Gastroesophageal sphincter (tissue), 4 donors: ENCODE measurements around the gene ZNF764. TPM values are rescaled to one million over a fixed set of nuclear protein-coding genes. Genes with fewer than 3 reads are reported as not detected.
"Not testable (repeated sequence)": the region's sequence is repeated elsewhere in the genome, so short reads cannot be mapped to it uniquely, and the experiment has no call there.

Experiments used
- ATAC-seq: fragments of 150-250 bp; one replicate; pipeline ENCODE4 v1.9.1; 2016; ENCODE audit warnings: mild to moderate bottlenecking, moderate library complexity
- H3K27ac ChIP-seq, 4 donors: fragments of 200-600 bp; sonication (generic) in 3 of 4; 1 replicate in 3 of 4; 2 replicates in 1 of 4; pipeline ENCODE4 v1.5.1; 2016 to 2019
- H3K27me3 ChIP-seq: fragments of 200-600 bp; sonication (generic); one replicate; pipeline ENCODE4 v1.5.1; 2019
- H3K36me3 ChIP-seq, 2 donors: fragments of 200-600 bp; sonication (generic); one replicate each; pipeline ENCODE4 v1.5.1; 2019; ENCODE audit warnings: control low read depth in 1 of 2
- H3K4me1 ChIP-seq, 3 donors: fragments of 200-600 bp; sonication (generic); 1 replicate in 2 of 3; 2 replicates in 1 of 3; pipeline ENCODE4 v1.5.1; 2016 to 2019; ENCODE audit warnings: control low read depth in 2 of 3
- H3K4me3 ChIP-seq, 2 donors: fragments of 200-600 bp; sonication (generic); one replicate each; pipeline ENCODE4 v1.5.1; 2019; ENCODE audit warnings: mild to moderate bottlenecking in 1 of 2, moderate library complexity in 1 of 2
- H3K9me3 ChIP-seq, 3 donors: fragments of 200-600 bp; sonication (generic); one replicate each; pipeline ENCODE4 v1.5.1; 2017 to 2019; ENCODE audit warnings: control low read depth in 2 of 3
- CTCF ChIP-seq, 4 experiments: fragments of 200-600 bp in 2 of 4; fragments of 450-650 bp in 2 of 4; sonication (generic) in 1 of 4; IDR thresholded peaks; one replicate each; pipeline ENCODE4 v1.5.1; 2017 to 2019; ENCODE audit warnings: antibody characterized with exemption in 4 of 4, mild to moderate bottlenecking in 2 of 4, moderate library complexity in 2 of 4
- EP300 ChIP-seq: sonication (generic); formaldehyde crosslinking; IDR thresholded peaks from one replicate; pipeline ENCODE4 v1.6.1; 2017; ENCODE audit warnings: antibody characterized with exemption, mild to moderate bottlenecking
- POLR2A ChIP-seq, 2 donors: fragments of 450-650 bp; IDR thresholded peaks; one replicate each; pipeline ENCODE4 v1.6.1; 2017; ENCODE audit warnings: antibody characterized with exemption in 2 of 2, mild to moderate bottlenecking in 2 of 2, moderate library complexity in 1 of 2
- POLR2AphosphoS5 ChIP-seq: sonication (generic); formaldehyde crosslinking; IDR thresholded peaks from one replicate; pipeline ENCODE4 v1.6.1; 2017; ENCODE audit warnings: antibody characterized with exemption
- WGBS, 2 donors: methylation state at CpG; one replicate each; pipeline ENCODE4 v1.1.5; 2018; ENCODE audit warnings: low coverage in 1 of 2; 5-methylcytosine and 5-hydroxymethylcytosine counted together
- total RNA-seq, 4 donors: library from RNA; depleted of rRNA; stranded (reverse); fragments of >200 nt; gene quantifications; one replicate each; pipeline ENCODE4 v1.1.0, GENCODE V29; 2016

The ZNF764 gene
- total RNA-seq, 4 donors from 2014 or later, result 6.3 to 13.1 (median 9.3) TPM

DNA sequence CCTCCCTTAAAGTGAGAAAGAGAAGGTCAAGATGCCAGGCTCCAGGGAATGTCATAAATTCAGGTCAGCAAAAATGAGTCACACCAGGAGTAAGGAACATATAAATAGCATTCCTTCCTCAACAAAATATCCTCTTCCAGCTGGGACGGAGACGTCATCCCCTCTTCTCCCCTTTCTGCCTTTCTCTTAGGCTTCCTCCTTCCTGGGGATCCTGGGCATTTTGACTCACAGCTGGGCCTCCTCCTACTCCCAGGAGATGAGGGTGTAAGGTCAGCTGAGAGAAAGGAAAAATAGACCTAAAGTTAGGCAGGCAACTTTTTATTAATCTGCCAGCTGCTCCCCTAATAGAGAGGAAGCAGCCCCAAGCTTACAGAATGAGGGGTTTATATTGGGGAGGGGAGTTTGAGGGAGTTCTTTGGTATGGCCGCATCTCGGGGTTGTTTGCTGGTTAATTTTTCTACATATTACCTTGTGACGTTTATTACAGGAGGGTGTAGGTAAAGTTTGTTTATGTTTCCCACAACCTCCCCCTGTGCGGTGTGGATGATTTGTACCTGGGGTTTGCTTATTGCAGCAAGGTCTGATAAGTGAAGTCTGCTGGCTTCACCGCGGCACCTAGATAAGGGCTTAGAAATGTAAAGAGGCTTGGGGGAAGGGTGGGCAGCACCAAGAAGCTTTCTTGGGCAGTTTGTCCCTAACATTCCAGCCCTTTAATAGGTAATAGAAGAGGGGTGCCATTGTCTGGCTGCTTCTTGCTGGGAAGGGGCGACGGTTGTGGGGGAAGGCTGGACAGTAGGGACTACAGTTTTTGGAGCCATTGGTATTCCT, 16.5 kb downstream of the ZNF764 start:
- Histone ChIP-seq H3K9me3 (no peaks in the 10 kb centered on the region), H3K36me3 (no peaks in the 10 kb centered on the region), H3K27me3 (no peaks in the 10 kb centered on the region), H3K4me3 (no peak overlapping the region), H3K4me1 (no peaks in the 10 kb centered on the region), H3K27ac (no peak overlapping the region)
- TF ChIP-seq CTCF (IDR thresholded peaks at IDR 0.05) (no peak), POLR2A (IDR thresholded peaks at IDR 0.05) (no peak), POLR2AphosphoS5 (no peak), EP300 (no peak)
- 46% methylated on average over 6 of the region's 10 CpGs; no CpG with 5 or more reads in 1 of the 2 donors for WGBS, 2 donors
- no peak for ATAC-seq

DNA sequence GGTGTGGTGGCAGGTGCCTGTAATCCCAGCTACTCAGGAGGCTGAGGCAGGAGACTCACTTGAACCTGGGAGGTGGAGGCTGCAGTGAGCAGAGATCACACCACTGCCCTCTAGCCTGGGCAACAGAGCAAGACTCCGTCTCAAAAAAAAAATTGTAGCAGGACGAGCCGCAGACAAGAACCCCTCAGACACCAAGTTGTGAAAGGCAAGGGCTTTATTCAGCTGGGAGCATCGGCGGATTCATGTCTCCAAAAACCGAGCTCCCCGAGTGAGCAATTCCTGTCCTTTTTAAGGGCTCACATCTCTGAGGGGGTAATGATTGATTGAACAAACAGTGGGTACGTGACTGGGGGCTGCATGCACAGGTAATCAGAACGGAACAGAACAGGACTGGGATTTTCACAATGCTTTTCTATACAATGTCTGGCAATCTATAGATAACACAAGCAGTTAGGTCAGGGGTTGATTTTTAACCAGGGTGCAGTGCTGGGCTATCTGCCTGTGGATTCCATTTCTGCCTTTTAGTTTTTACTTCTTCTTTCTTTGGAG, 17.2 kb downstream of the ZNF764 start:
- not testable (repeated sequence) for H3K27me3 ChIP-seq, H3K36me3 ChIP-seq, H3K27ac ChIP-seq, H3K9me3 ChIP-seq, H3K4me1 ChIP-seq, H3K4me3 ChIP-seq, ATAC-seq
- WGBS, 2 donors, result 51 to 55% methylated on average over 3 to 8 of the region's 9 CpGs

DNA sequence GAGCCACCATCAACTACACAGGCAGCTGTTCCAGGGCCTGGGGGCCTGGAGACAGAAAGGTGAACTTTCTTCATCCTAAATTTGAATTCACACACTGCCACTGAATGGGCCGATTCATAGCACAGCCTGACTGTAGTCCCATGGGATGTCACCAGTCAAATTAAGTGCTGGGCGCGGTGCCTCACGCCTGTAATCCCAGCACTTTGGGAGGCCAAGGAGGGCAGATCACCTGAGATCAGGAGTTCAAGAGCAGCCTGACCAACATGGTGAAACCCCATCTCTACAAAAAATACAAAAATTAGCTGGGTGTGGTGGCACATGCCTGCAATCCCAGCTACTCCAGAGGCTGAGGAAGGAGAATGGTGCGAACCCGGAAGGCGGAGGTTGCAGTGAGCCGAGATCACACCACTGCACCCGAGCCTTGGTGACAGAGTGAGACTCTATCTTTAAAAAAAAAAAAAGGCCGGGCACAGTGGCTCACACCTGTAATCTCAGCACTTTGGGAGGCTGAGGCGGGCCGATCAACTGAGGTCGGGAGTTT, 18.1 kb downstream of the ZNF764 start:
- H3K36me3 ChIP-seq, H3K9me3 ChIP-seq, H3K27ac ChIP-seq, ATAC-seq, H3K4me3 ChIP-seq, H3K27me3 ChIP-seq: not testable (repeated sequence)
- peaks cover 0 to 12% (median 6%) of the 10 kb centered on the region in 3 donors for H3K4me1 ChIP-seq
- WGBS, 2 donors, result 93% methylated on average over 2 of the region's 13 CpGs; no CpG with 5 or more reads in 1 of the 2 donors

GRCh38 chr16:30539000-30539964, 18.9 kb downstream of the ZNF764 start:
- Histone ChIP-seq H3K9me3 (no peaks in the 10 kb centered on the region), H3K4me3 (no peak overlapping the region), H3K4me1 (peaks cover 0 to 12% (median 6%) of the 10 kb centered on the region in 3 donors), H3K27ac (no peak overlapping the region), H3K27me3 (no peaks in the 10 kb centered on the region), H3K36me3 (no peaks in the 10 kb centered on the region)
- ATAC-seq, result no peak
- TF ChIP-seq POLR2AphosphoS5 (no peak), CTCF (IDR thresholded peaks at IDR 0.05) (no peak), POLR2A (IDR thresholded peaks at IDR 0.05) (no peak), EP300 (no peak)
- 33 to 80% methylated on average over 1 of the region's 8 CpGs for WGBS, 2 donors

DNA sequence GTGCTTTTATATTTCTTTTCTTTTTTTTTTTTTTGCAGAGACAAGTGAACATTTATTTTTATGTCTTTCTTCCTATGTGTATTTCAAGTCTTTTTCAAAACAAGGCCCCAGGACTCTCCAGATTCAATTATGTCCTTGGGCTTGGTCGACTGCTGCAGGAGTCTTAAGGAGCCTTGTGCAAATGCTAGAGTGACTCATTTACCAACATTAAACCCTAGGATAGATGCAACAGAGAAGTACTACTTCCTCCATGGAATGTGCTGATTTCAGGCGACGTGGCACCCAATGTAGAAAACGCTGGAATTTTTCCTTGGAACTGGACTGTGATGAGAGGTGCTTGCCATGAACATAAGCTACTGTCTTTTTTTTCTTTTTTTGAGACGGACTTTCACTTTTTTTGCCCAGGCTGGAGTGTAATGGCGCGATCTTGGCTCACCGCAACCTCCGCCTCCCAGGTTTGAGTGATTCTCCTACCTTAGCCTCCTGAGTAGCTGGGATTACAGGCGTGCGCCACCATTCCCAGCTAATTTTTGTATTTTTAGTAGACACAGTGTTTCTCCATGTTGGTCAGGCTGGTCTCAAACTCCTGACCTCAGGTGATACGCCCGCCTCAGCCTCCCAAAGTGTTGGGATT, 21.7 kb downstream of the ZNF764 start:
- Histone ChIP-seq H3K36me3 (peaks cover 0 to 17% of the 10 kb centered on the region in 2 donors), H3K4me1 (peaks cover 0 to 32% (median 17%) of the 10 kb centered on the region in 3 donors), H3K27ac (peak overlapping the region in 2 of 4 donors; percentile 94 to 95)
- ATAC-seq, H3K27me3 ChIP-seq, H3K4me3 ChIP-seq, H3K9me3 ChIP-seq: not testable (repeated sequence)
- 91 to 92% methylated on average over 9 to 11 of the region's 13 CpGs for WGBS, 2 donors

DNA sequence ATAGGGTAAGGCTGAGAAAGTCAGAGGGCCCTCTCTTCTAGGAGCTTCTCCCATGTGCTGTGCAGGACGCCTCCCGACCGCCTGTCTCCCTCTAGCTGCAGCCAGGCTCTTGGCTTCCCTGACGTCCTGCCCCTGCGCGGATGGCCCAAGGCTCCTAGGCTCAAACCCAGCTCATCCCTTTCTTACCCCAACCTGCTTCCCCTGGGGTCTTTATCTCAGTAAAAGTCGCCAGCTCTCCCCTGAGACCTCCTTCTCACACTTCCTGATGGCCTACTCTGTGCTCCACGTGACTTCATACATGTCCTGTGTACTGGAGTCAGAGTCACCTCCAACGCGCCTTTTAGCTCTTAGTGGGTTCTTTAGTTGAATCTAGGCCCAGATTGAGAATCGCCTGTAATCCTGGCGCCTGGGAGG, 22.4 kb downstream of the ZNF764 start:
- Histone ChIP-seq H3K9me3 (no peaks in the 10 kb centered on the region), H3K4me1 (peaks cover 0 to 32% (median 17%) of the 10 kb centered on the region in 3 donors), H3K36me3 (peaks cover 0 to 25% of the 10 kb centered on the region in 2 donors), H3K27ac (peak overlapping the region; percentile 94 to 97 (median 95)), H3K4me3 (peak overlapping the region; percentile 67 to 85), H3K27me3 (no peaks in the 10 kb centered on the region)
- WGBS, 2 donors, result 0 to 18% methylated on average over 6 to 8 of the region's 12 CpGs
- TF ChIP-seq CTCF (IDR thresholded peaks at IDR 0.05), result peak in 3 of 4 experiments; percentile 45 to 76 (median 59)
- no peak for TF ChIP-seq EP300
- peak; percentile 30 for TF ChIP-seq POLR2AphosphoS5
- ATAC-seq, result peak; percentile 62
